ENCODE data around the gene MRGPRG.

DNA sequence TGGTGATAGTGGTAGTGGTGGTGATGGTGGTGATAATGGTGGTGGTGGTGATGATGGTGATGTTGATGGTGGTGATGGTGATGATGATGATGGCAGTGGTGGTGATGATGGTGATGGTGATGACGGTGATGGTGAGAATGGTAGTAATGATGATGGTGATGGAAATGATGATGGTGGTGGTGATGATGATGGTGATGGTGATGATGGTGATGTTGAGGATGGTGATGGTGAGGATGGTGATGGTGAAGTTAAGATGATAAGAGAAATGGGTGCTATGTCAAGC lies 11.8 kb downstream of the MRGPRG start:
- TF ChIP-seq, protein P1, sequence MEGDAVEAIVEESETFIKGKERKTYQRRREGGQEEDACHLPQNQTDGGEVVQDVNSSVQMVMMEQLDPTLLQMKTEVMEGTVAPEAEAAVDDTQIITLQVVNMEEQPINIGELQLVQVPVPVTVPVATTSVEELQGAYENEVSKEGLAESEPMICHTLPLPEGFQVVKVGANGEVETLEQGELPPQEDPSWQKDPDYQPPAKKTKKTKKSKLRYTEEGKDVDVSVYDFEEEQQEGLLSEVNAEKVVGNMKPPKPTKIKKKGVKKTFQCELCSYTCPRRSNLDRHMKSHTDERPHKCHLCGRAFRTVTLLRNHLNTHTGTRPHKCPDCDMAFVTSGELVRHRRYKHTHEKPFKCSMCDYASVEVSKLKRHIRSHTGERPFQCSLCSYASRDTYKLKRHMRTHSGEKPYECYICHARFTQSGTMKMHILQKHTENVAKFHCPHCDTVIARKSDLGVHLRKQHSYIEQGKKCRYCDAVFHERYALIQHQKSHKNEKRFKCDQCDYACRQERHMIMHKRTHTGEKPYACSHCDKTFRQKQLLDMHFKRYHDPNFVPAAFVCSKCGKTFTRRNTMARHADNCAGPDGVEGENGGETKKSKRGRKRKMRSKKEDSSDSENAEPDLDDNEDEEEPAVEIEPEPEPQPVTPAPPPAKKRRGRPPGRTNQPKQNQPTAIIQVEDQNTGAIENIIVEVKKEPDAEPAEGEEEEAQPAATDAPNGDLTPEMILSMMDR (IDR thresholded peaks at IDR 0.05) = no peak
- TF ChIP-seq POLR2A (IDR thresholded peaks at IDR 0.05) = no peak

All from tibial nerve (tissue), 3 donors.